IMR-90 (cell line): Measurements from ENCODE around the gene SRGAP3. TPM values are rescaled to one million over a fixed set of nuclear protein-coding genes. Genes with fewer than 3 reads are reported as not detected.

Experiments used
- ATAC-seq: fragments of 200-7000 bp; cut with Tn5 transposase; 2 replicates; pipeline ENCODE4 v1.9.1; 2020; ENCODE audit warnings: low read depth, mild to moderate bottlenecking, moderate library complexity
- BruUV-seq: library from RNA; stranded (reverse); fragments of 400-500 nt; replicated peaks from 2 replicates; lab custom pipeline; 2021; lab: Mats Ljungman, UMichigan
- CTCF ChIA-PET: fragments of 300-600 bp; formaldehyde crosslinking; extraction: SDS; loops from one replicate; lab custom pipeline; 2021; ENCODE audit warnings: antibody characterized with exemption; lab: Yijun Ruan, JAX
- POLR2A ChIA-PET: fragments of 300-600 bp; sonication (Branson Sonifier 250); formaldehyde crosslinking; loops from one replicate; lab custom pipeline; 2022; ENCODE audit warnings: antibody characterized with exemption; ENCODE audit not compliant: unreplicated experiment; lab: Charles Lee
- DNase-seq: peaks from one replicate; pipeline ENCODE4 v3.0.0; 2013
- H2AFZ ChIP-seq: replicated peaks from 2 replicates; pipeline ENCODE3; 2013; ENCODE audit warnings: low read length, mild to moderate bottlenecking; ENCODE audit not compliant: poor library complexity
- H2AK5ac ChIP-seq: 2 replicates; pipeline ENCODE4 v1.6.1; 2013; ENCODE audit warnings: low read depth, low read length, inconsistent platforms
- H2AK9ac ChIP-seq: replicated peaks from 2 replicates; pipeline ENCODE3; 2013; ENCODE audit warnings: mild to moderate bottlenecking, low read depth, low read length, moderate library complexity; ENCODE audit not compliant: poor library complexity
- H2BK120ac ChIP-seq: 2 replicates; pipeline ENCODE4 v1.6.1; 2013; ENCODE audit warnings: low read depth, low read length, inconsistent platforms
- H2BK15ac ChIP-seq: 3 replicates; pipeline ENCODE4 v1.6.1; 2013; ENCODE audit warnings: low read depth, low read length, inconsistent platforms
- H2BK20ac ChIP-seq: 2 replicates; pipeline ENCODE4 v1.6.1; 2013; ENCODE audit warnings: low read depth, mild to moderate bottlenecking, inconsistent platforms, low read length, moderate library complexity
- H2BK5ac ChIP-seq: 2 replicates; pipeline ENCODE4 v1.6.1; 2013; ENCODE audit warnings: mild to moderate bottlenecking, low read depth, low read length, inconsistent platforms; ENCODE audit not compliant: poor library complexity, severe bottlenecking
- H3K14ac ChIP-seq: replicated peaks from 2 replicates; pipeline ENCODE4 v1.6.1; 2013; ENCODE audit warnings: low read depth, low read length, inconsistent platforms
- H3K18ac ChIP-seq: 2 replicates; pipeline ENCODE4 v1.6.1; 2013; ENCODE audit warnings: low read depth, low read length, control low read depth
- H3K23ac ChIP-seq: 2 replicates; pipeline ENCODE4 v1.6.1; 2013; ENCODE audit warnings: low read depth, low read length, inconsistent platforms
- H3K27ac ChIP-seq: 2 replicates; pipeline ENCODE4 v1.5.1; 2013; ENCODE audit warnings: mild to moderate bottlenecking, control low read depth, low read length; ENCODE audit not compliant: insufficient read depth
- H3K27me3 ChIP-seq: 2 replicates; pipeline ENCODE4 v1.6.1; 2013; ENCODE audit warnings: low read length; ENCODE audit not compliant: control insufficient read depth, insufficient read depth
- H3K36me3 ChIP-seq: 2 replicates; pipeline ENCODE4 v1.6.1; 2013; ENCODE audit warnings: low read length, mixed read lengths; ENCODE audit not compliant: control insufficient read depth, insufficient read depth
- H3K4ac ChIP-seq: 2 replicates; pipeline ENCODE4 v1.6.1; 2013; ENCODE audit warnings: low read depth, low read length, inconsistent platforms
- H3K4me1 ChIP-seq: 2 replicates; pipeline ENCODE4 v1.6.1; 2013; ENCODE audit warnings: low read length, mixed read lengths; ENCODE audit not compliant: control insufficient read depth, insufficient read depth
- H3K4me2 ChIP-seq: 2 replicates; pipeline ENCODE4 v1.6.1; 2013; ENCODE audit warnings: low read depth, mild to moderate bottlenecking, control low read depth, low read length, moderate library complexity
- H3K4me3 ChIP-seq: 2 replicates; pipeline ENCODE4 v1.5.1; 2013; ENCODE audit warnings: low read depth, mild to moderate bottlenecking, control low read depth, low read length, moderate library complexity; ENCODE audit not compliant: insufficient read depth
- H3K56ac ChIP-seq: 2 replicates; pipeline ENCODE4 v1.6.1; 2013; ENCODE audit warnings: low read length, inconsistent platforms; ENCODE audit not compliant: insufficient read depth; ENCODE audit errors: extremely low read depth
- H3K79me1 ChIP-seq, 2 experiments: 2 replicates each; pipeline ENCODE4 v1.6.1; 2013; ENCODE audit warnings: low read length in 2 of 2, inconsistent platforms in 1 of 2, low read depth in 1 of 2
- H3K9ac ChIP-seq: 2 replicates; pipeline ENCODE4 v1.6.1; 2013; ENCODE audit warnings: low read depth, low read length, control low read depth
- H3K9me1 ChIP-seq: 2 replicates; pipeline ENCODE4 v1.6.1; 2013; ENCODE audit warnings: low read length, inconsistent platforms; ENCODE audit not compliant: insufficient read depth
- H3K9me3 ChIP-seq: 2 replicates; pipeline ENCODE4 v1.6.1; 2013; ENCODE audit warnings: low read length; ENCODE audit not compliant: control insufficient read depth, insufficient read depth
- H4K20me1 ChIP-seq: 2 replicates; pipeline ENCODE4 v1.6.1; 2013; ENCODE audit warnings: low read length, inconsistent platforms; ENCODE audit not compliant: insufficient read depth
- H4K5ac ChIP-seq: 2 replicates; pipeline ENCODE4 v1.6.1; 2013; ENCODE audit warnings: mild to moderate bottlenecking, low read depth, low read length, control low read depth
- H4K8ac ChIP-seq, 2 experiments: 2 replicates each; pipeline ENCODE4 v1.6.1; 2013; ENCODE audit warnings: low read depth in 2 of 2, low read length in 2 of 2, control low read depth in 1 of 2, inconsistent platforms in 1 of 2
- H4K91ac ChIP-seq: 2 replicates; pipeline ENCODE4 v1.6.1; 2013; ENCODE audit warnings: low read depth, low read length, inconsistent platforms; ENCODE audit not compliant: insufficient read depth
- BHLHE40 ChIP-seq: fragments of 150-350 bp; IDR thresholded peaks from 2 replicates; pipeline ENCODE4 v1.6.1; 2016; ENCODE audit warnings: mild to moderate bottlenecking, low read depth, low read length
- CEBPB ChIP-seq: IDR thresholded peaks from 2 replicates; pipeline ENCODE4 v1.6.1; 2012; ENCODE audit warnings: low read depth, low read length, improper control_type of control experiment
- CTCF ChIP-seq: conservative IDR thresholded peaks from 2 replicates; pipeline ENCODE4 v1.5.1; 2012; ENCODE audit warnings: mild to moderate bottlenecking, low read depth, low read length, improper control_type of control experiment
- ELK1 ChIP-seq: fragments of 150-350 bp; IDR thresholded peaks from 2 replicates; pipeline ENCODE4 v1.6.1; 2016; ENCODE audit warnings: low read depth, mild to moderate bottlenecking, low read length, moderate library complexity, borderline replicate concordance
- FOS ChIP-seq: fragments of 150-350 bp; IDR thresholded peaks from 2 replicates; pipeline ENCODE4 v1.6.1; 2016; ENCODE audit warnings: low read depth, low read length
- MAZ ChIP-seq: IDR thresholded peaks from 2 replicates; pipeline ENCODE4 v1.6.1; 2012; ENCODE audit warnings: low read depth, mild to moderate bottlenecking, low read length, improper control_type of control experiment, moderate library complexity, borderline replicate concordance
- MXI1 ChIP-seq: IDR thresholded peaks from 2 replicates; pipeline ENCODE4 v1.6.1; 2012; ENCODE audit warnings: low read depth, mild to moderate bottlenecking, low read length, moderate library complexity, borderline replicate concordance
- NFE2L2 ChIP-seq: fragments of 150-350 bp; IDR thresholded peaks from 2 replicates; pipeline ENCODE4 v1.6.1; 2016; ENCODE audit warnings: low read depth, mild to moderate bottlenecking, low read length
- POLR2A ChIP-seq: IDR thresholded peaks from 2 replicates; pipeline ENCODE4 v1.6.1; 2012; ENCODE audit warnings: mild to moderate bottlenecking, low read depth, low read length
- RAD21 ChIP-seq: IDR thresholded peaks from 2 replicates; pipeline ENCODE4 v1.6.1; 2012; ENCODE audit warnings: low read length, improper control_type of control experiment
- RCOR1 ChIP-seq: IDR thresholded peaks from 2 replicates; pipeline ENCODE4 v1.6.1; 2012; ENCODE audit warnings: mild to moderate bottlenecking, low read length, improper control_type of control experiment; ENCODE audit not compliant: insufficient replicate concordance
- RFX5 ChIP-seq: IDR thresholded peaks from 2 replicates; pipeline ENCODE4 v1.8.0; 2012; ENCODE audit warnings: low read depth, mild to moderate bottlenecking, low read length, moderate library complexity
- SMC3 ChIP-seq: fragments of 150-350 bp; IDR thresholded peaks from 2 replicates; pipeline ENCODE4 v1.6.1; 2016; ENCODE audit warnings: low read depth, mild to moderate bottlenecking, antibody characterized with exemption, low read length, moderate library complexity
- USF2 ChIP-seq: fragments of 150-350 bp; IDR thresholded peaks from 2 replicates; pipeline ENCODE4 v1.6.1; 2017; ENCODE audit warnings: mild to moderate bottlenecking, antibody characterized with exemption, low read length, low read depth
- WGBS, 2 experiments: methylation state at CpG; one replicate each; pipeline versions ENCODE4 v1.1.5 to v1.1.7; 2013; ENCODE audit warnings: missing lambda C conversion rate in 2 of 2; ENCODE audit not compliant: insufficient read length in 1 of 2; ENCODE audit errors: extremely low coverage in 2 of 2; 5-methylcytosine and 5-hydroxymethylcytosine counted together
- dilution Hi-C: fragments of 300-500 bp; cut with HindIII; formaldehyde crosslinking; loops from one replicate; pipeline ENCODE4 v1.14.3; 2018; ENCODE audit warnings: low sequenced_read_pairs; ENCODE audit not compliant: unreplicated experiment
- in situ Hi-C: fragments of 300-500 bp; cut with MboI; formaldehyde crosslinking; loops from 3 replicates; pipeline ENCODE4 v1.14.3; 2019; ENCODE audit warnings: low sequenced_read_pairs, inconsistent platforms, mixed read lengths
- intact Hi-C: fragments of 100-400 bp; cut with micrococcal nuclease; formaldehyde crosslinking; loops from 2 replicates; pipeline ENCODE4 v1.10.0; 2022
- polyA plus RNA-seq, 3 experiments: library from polyadenylated mRNA; depleted of rRNA; stranded (reverse); fragments of >200 nt; gene quantifications; 2 replicates each; pipeline ENCODE4 v1.2.3, GENCODE V29; 2012; ENCODE audit warnings: low replicate concordance in 1 of 3
- total RNA-seq: library from RNA; depleted of rRNA; stranded (reverse); fragments of >200 nt; gene quantifications from 2 replicates; pipeline ENCODE4 v1.2.3, GENCODE V29; 2012

Gene SRGAP3
- total and polyA plus RNA-seq, 2 of the 4 experiments (the other 2 are of a cell fraction) = 0.68 to 1.4 TPM

DNA sequence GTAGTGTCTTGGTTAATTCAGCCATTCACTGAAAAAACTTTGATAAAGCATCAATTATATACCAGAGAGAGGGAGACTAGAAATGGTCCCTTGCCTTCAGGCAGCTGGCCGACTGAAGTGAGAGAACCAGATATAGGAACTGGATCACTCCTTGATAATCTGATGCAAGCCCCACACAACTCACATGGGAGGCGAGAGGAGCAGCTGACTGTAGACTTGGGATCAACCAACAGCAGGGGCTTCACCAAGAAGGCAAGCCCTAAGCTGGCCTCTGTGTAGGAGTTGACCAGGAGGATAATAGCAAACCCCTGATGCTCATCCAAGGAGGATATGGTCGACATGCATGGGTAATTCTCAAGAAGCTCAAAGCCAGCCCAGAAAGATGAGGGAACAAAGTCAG lies 133.1 kb downstream of the SRGAP3 start:
- Histone ChIP-seq H3K4me1 (no peaks in the 10 kb centered on the region), H3K9me3 (no peaks in the 10 kb centered on the region), H3K4me2 (no peak overlapping the region), H3K27ac (no peak overlapping the region), H3K23ac (no peak overlapping the region), H4K91ac (no peak overlapping the region), H4K20me1 (no peaks in the 10 kb centered on the region), H2AK9ac (no peak overlapping the region), H4K8ac (no peak overlapping the region), H3K56ac (no peak overlapping the region), H3K9me1 (no peaks in the 10 kb centered on the region), H3K18ac (no peak overlapping the region), H3K9ac (no peak overlapping the region), H3K14ac (no peak overlapping the region), H3K4me3 (no peak overlapping the region), H2AFZ (no peak overlapping the region), H4K5ac (no peak overlapping the region), H2BK120ac (no peak overlapping the region), H3K27me3 (peaks cover 2% of the 10 kb centered on the region), H2BK5ac (no peak overlapping the region), H2BK20ac (no peak overlapping the region), H3K36me3 (no peaks in the 10 kb centered on the region), H3K4ac (no peak overlapping the region), H3K79me1 (no peaks in the 10 kb centered on the region), H2AK5ac (no peak overlapping the region), H2BK15ac (no peak overlapping the region)
- ATAC-seq = no peak
- no peak for DNase-seq
- no CpG with 5 or more reads among the region's 3 CpGs for WGBS, 2 experiments
- ChIA-PET POLR2A (no interaction called here), CTCF (no interaction called here)
- BruUV-seq = no TSS peak
- intact Hi-C loops (no loop called here), in situ Hi-C loops (no loop called here), dilution Hi-C loops (no loop called here)
- TF ChIP-seq NFE2L2 (no peak), CTCF (no peak), ELK1 (no peak), RCOR1 (no peak), RAD21 (no peak), SMC3 (no peak), USF2 (no peak), CEBPB (no peak), MAZ (no peak), RFX5 (no peak), MXI1 (no peak), FOS (no peak), POLR2A (no peak), BHLHE40 (no peak)
